ENCODE results near the gene VSX1.

DNA sequence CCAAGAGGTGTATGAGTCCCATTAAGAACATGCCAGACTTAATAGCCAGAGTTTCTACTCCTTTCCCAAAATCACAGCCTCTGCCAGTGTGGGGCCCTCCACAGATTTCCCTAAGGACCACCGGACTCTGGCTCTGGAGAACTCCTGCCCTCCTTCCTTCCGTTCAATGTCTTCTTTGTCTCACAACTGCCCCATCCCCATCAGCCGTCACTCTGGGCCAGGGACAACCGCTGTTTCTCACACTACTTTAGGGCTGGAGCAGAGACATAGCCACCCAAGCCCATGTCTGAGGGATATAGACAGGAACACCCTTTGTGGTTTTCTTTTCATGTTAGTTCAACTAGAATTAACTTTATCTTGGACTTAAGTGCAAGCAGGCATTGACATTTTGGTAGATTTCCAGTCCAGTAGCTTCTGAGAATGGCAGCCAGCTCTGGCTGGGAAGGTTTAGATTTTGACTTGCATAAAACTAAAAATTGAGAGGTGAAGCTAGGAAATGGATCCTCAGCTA is 17.3 kb downstream of the VSX1 start:
- TF ChIP-seq, protein P1, sequence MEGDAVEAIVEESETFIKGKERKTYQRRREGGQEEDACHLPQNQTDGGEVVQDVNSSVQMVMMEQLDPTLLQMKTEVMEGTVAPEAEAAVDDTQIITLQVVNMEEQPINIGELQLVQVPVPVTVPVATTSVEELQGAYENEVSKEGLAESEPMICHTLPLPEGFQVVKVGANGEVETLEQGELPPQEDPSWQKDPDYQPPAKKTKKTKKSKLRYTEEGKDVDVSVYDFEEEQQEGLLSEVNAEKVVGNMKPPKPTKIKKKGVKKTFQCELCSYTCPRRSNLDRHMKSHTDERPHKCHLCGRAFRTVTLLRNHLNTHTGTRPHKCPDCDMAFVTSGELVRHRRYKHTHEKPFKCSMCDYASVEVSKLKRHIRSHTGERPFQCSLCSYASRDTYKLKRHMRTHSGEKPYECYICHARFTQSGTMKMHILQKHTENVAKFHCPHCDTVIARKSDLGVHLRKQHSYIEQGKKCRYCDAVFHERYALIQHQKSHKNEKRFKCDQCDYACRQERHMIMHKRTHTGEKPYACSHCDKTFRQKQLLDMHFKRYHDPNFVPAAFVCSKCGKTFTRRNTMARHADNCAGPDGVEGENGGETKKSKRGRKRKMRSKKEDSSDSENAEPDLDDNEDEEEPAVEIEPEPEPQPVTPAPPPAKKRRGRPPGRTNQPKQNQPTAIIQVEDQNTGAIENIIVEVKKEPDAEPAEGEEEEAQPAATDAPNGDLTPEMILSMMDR (conservative IDR thresholded peaks at IDR 0.05; ENCODE audit: low read depth, low read length) = no peak
- no peak for TF ChIP-seq EZH2 (IDR thresholded peaks at IDR 0.05; ENCODE audit: borderline replicate concordance, low read depth, low read length, poor library complexity, severe bottlenecking)

Measured in A673 (cell line).